Endothelial cell of coronary artery (primary cell): Measurements from ENCODE around the gene RPL36A. TPM values are rescaled to one million over a fixed set of nuclear protein-coding genes. Genes with fewer than 3 reads are reported as not detected.

ENCODE experiments used
- total RNA-seq: library from RNA; depleted of rRNA; stranded (reverse); fragments of >200 nt; gene quantifications from 2 replicates; pipeline ENCODE4 v1.2.3, GENCODE V29; 2014

The RPL36A gene
- 769 and 978 TPM in 2 replicates for total RNA-seq

GRCh38 chrX:101390664-101391525 is at the start of gene RPL36A:
Gene RPL36A, plus strand, starts transcription at chrX:101391011. Its CDS starts 33 bp downstream, at chrX:101391044.

GRCh38 chrX:101348452-101349192 is 42.2 kb upstream of the RPL36A start, which contains the start of gene TIMM8A:
Gene TIMM8A, minus strand, starts transcription at chrX:101348742. Its CDS starts 78 bp downstream, at chrX:101348664.

GRCh38 chrX:101385795-101386541 is 4.8 kb upstream of the RPL36A start, which contains the start of gene BTK:
Gene BTK, minus strand, starts transcription at chrX:101386191. Its CDS starts 10,907 bp downstream, at chrX:101375284.

GRCh38 chrX:101407748-101408531 is 17.1 kb downstream of the RPL36A start, which contains the start of the genes GLA and HNRNPH2:
Gene GLA, minus strand, starts transcription at chrX:101407925. Its CDS starts 22 bp downstream, at chrX:101407903.
Gene HNRNPH2, plus strand, starts transcription at chrX:101408222. Its CDS starts 3,767 bp downstream, at chrX:101411989.

Other genes with a start within 250 kb of the RPL36A start
- gene DRP2, start 171.2 kb upstream of the RPL36A start, total RNA-seq, result 0.18 and 0.47 TPM in 2 replicates
- 0.09 and 0.81 TPM in 2 replicates for gene TAF7L, start 99.7 kb upstream of the RPL36A start, total RNA-seq
- gene TIMM8A, start 42.3 kb upstream of the RPL36A start, total RNA-seq, result 3.9 and 4.0 TPM in 2 replicates
- 0.09 TPM in 1 of 2 replicates, not detected in the other for gene BTK, start 4.8 kb upstream of the RPL36A start, total RNA-seq
- gene GLA, start 16.9 kb downstream of the RPL36A start, total RNA-seq, result 20.0 and 31.0 TPM in 2 replicates
- 85.3 and 96.6 TPM in 2 replicates for gene HNRNPH2, start 17.2 kb downstream of the RPL36A start, total RNA-seq
- gene ARMCX4, start 94.4 kb downstream of the RPL36A start, total RNA-seq, result 4.5 and 5.1 TPM in 2 replicates
- 24.6 and 38.5 TPM in 2 replicates for gene ARMCX1, start 159.5 kb downstream of the RPL36A start, total RNA-seq
- gene ARMCX6, start 227.0 kb downstream of the RPL36A start, total RNA-seq, result 25.0 and 34.4 TPM in 2 replicates
- 57.1 and 59.3 TPM in 2 replicates for gene ARMCX3, start 232.1 kb downstream of the RPL36A start, total RNA-seq